Endothelial cell of umbilical vein (primary cell): ENCODE results near the gene SYNDIG1. TPM values are rescaled to one million over a fixed set of nuclear protein-coding genes. Genes with fewer than 3 reads are reported as not detected.

ENCODE experiments used
- BruUV-seq: library from RNA; stranded (reverse); fragments of 400-500 nt; replicated peaks from 2 replicates; lab custom pipeline; 2021; lab: Mats Ljungman, UMichigan
- CTCF ChIA-PET: fragments of 300-600, 350-600 bp; sonication (Branson Sonifier 250); formaldehyde crosslinking; loops from one replicate; lab custom pipeline; 2021; ENCODE audit warnings: antibody characterized with exemption, inconsistent platforms; lab: Charles Lee
- POLR2A ChIA-PET: fragments of 300-600, 350-600 bp; sonication (Branson Sonifier 250); formaldehyde crosslinking; loops from one replicate; lab custom pipeline; 2021; ENCODE audit warnings: antibody characterized with exemption, inconsistent platforms; lab: Charles Lee
- DNase-seq: peaks from one replicate; pipeline ENCODE4 v3.0.0-alpha.2; 2011; ENCODE audit warnings: low read depth, low spot score
- FAIRE-seq: peaks from 2 replicates; lab custom pipeline; 2011; peaks lifted over from hg19 to GRCh38; lab: Jason Lieb, UNC
- H2AFZ ChIP-seq: 2 replicates; pipeline ENCODE4 v1.6.0; 2012; ENCODE audit warnings: low read depth, low read length, control low read depth, inconsistent platforms
- H3K27ac ChIP-seq: 2 replicates; pipeline ENCODE4 v1.5.1; 2011; ENCODE audit warnings: low read depth, mild to moderate bottlenecking, control low read depth, low read length, moderate library complexity; ENCODE audit not compliant: insufficient read depth
- H3K27me3 ChIP-seq, 2 experiments: 2 replicates each; pipeline versions ENCODE4 v1.6.0 to v1.6.1; 2011; ENCODE audit warnings: low read length in 2 of 2, mixed read lengths in 1 of 2; ENCODE audit not compliant: control insufficient read depth in 2 of 2, insufficient read depth in 2 of 2
- H3K36me3 ChIP-seq, 2 experiments: 2 replicates in 1 of 2; 3 replicates in 1 of 2; pipeline ENCODE4 v1.5.1; 2011; ENCODE audit warnings: low read length in 2 of 2, mild to moderate bottlenecking in 1 of 2, moderate library complexity in 1 of 2; ENCODE audit not compliant: control insufficient read depth in 2 of 2, insufficient read depth in 2 of 2; ENCODE audit errors: extremely low read depth in 1 of 2
- H3K4me1 ChIP-seq: 3 replicates; pipeline ENCODE4 v1.5.1; 2011; ENCODE audit warnings: mild to moderate bottlenecking, low read length; ENCODE audit not compliant: control insufficient read depth, insufficient read depth; ENCODE audit errors: extremely low read depth
- H3K4me2 ChIP-seq: 2 replicates; pipeline ENCODE4 v1.6.1; 2011; ENCODE audit warnings: low read length, control low read depth, mixed read lengths; ENCODE audit not compliant: insufficient read depth
- H3K4me3 ChIP-seq, 3 experiments: fragments of 200-600 bp in 1 of 3; sonication (generic), shearing (Covaris generic) in 1 of 3; replicated peaks in 1 of 3; 2 replicates each; pipeline ENCODE4 v1.5.1; 2011 to 2016; ENCODE audit warnings: control low read depth in 3 of 3, low read length in 3 of 3, mild to moderate bottlenecking in 2 of 3, inconsistent platforms in 1 of 3, low read depth in 1 of 3, moderate library complexity in 1 of 3; ENCODE audit not compliant: insufficient read depth in 1 of 3
- H3K79me2 ChIP-seq: 2 replicates; pipeline ENCODE4 v1.6.0; 2012; ENCODE audit warnings: low read length, inconsistent platforms; ENCODE audit not compliant: control insufficient read depth, insufficient read depth
- H3K9ac ChIP-seq: replicated peaks from 2 replicates; pipeline ENCODE3; 2011; ENCODE audit warnings: low read length, control low read depth; ENCODE audit not compliant: insufficient read depth; ENCODE audit errors: extremely low read depth
- H3K9me1 ChIP-seq: replicated peaks from 3 replicates; pipeline ENCODE4 v1.6.0; 2011; ENCODE audit warnings: mild to moderate bottlenecking, low read length; ENCODE audit not compliant: control insufficient read depth, insufficient read depth; ENCODE audit errors: extremely low read depth
- H3K9me3 ChIP-seq: replicated peaks from 2 replicates; pipeline ENCODE4 v1.5.1; 2012; ENCODE audit warnings: low read length, inconsistent platforms; ENCODE audit not compliant: control insufficient read depth, insufficient read depth
- H4K20me1 ChIP-seq: replicated peaks from 2 replicates; pipeline ENCODE3; 2011; ENCODE audit warnings: mild to moderate bottlenecking, low read length; ENCODE audit not compliant: control insufficient read depth, insufficient read depth; ENCODE audit errors: extremely low read depth
- GATA2 ChIP-seq: IDR thresholded peaks from 2 replicates; pipeline ENCODE4 v1.7.0; 2011; ENCODE audit warnings: low read depth, mild to moderate bottlenecking, moderate library complexity, mixed read lengths, low read length; ENCODE audit not compliant: insufficient read length, insufficient read depth
- MYC ChIP-seq: IDR thresholded peaks from one replicate; pipeline ENCODE4 v1.6.1; 2011; ENCODE audit warnings: mild to moderate bottlenecking, low read depth, low read length
- dilution Hi-C: fragments of 300-500 bp; cut with MboI; formaldehyde crosslinking; loops from one replicate; pipeline ENCODE4 v1.15.0; 2019; ENCODE audit warnings: low sequenced_read_pairs; ENCODE audit not compliant: extremely low pct_ligation_motif_present
- intact Hi-C: fragments of 100-400 bp; cut with micrococcal nuclease; formaldehyde crosslinking; loops from one replicate; pipeline ENCODE4 v1.10.0; 2022
- polyA plus RNA-seq, 4 experiments: library from polyadenylated mRNA; depleted of rRNA in 3 of 4; stranded (reverse) in 3 of 4; unstranded in 1 of 4; fragments of >200 nt; gene quantifications; 2 replicates each; pipeline versions ENCODE4 v1.2.1 to v1.2.3, GENCODE V29; 2011 to 2012; ENCODE audit warnings: missing spikeins in 1 of 4
- total RNA-seq: library from RNA; stranded (reverse); gene quantifications from 2 replicates; pipeline ENCODE4 v1.2.3, GENCODE V29; 2021
- TF ChIP-seq, protein P1 (sequence below), 2 donors: IDR thresholded peaks; 1 replicate in 1 of 2; 2 replicates in 1 of 2; pipeline ENCODE4 v1.5.1; 2011; ENCODE audit warnings: low read length in 2 of 2, mild to moderate bottlenecking in 2 of 2, moderate library complexity in 2 of 2, control low read depth in 1 of 2, inconsistent platforms in 1 of 2, low read depth in 1 of 2; ENCODE audit not compliant: insufficient read depth in 1 of 2; ENCODE audit errors: extremely low read depth in 1 of 2
- TF ChIP-seq, protein P2 (sequence below): IDR thresholded peaks from 2 replicates; pipeline ENCODE4 v1.6.1; 2011; ENCODE audit not compliant: insufficient read depth, insufficient read length

The SYNDIG1 gene
- total and polyA plus RNA-seq, 2 donors (not counting 3 experiments of a cell fraction or from before 2014, with no cell fraction given): not detected

DNA sequence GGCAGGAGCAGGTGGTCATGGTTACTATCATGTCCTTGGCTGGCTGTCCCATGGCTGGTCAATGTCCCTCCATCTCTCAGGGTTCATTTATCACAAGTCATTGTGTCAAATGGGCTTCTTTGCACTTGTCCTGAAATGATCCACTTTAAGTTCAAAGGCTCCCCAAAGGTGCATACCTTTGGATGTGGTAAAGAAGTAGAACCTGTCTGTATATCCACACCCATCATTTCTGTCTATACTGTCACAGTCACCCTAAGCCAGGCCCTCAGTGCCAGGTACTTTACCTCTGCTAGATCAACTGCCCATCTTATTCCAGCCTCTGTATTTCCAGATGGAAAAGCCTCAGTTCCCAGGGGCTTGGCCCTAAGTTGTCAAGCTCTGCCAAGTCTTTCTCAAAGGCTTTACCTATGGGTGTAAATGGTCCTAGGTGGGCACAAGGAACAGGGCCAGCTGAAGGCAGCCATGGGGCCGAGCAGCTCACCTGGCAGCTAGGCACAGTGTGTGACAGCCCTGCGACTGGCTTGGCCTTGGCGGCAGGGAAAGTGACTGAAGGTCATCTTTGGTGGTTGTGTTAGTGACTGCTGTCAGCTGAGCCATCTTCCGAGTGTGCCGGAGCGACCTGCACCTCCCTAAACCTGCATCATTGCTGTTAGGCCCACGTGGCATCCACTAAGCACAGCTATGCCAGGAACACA, 198.4 kb downstream of the SYNDIG1 start:
- ChIA-PET CTCF (interaction anchor here (0.6 kb wide), 1 partner anchor 54 kb away, joined by 4 read pairs; no protein-coding TSS in a partner anchor), POLR2A (no interaction called here)
- intact Hi-C loops (no loop called here), dilution Hi-C loops (no loop called here)
- H4K20me1 ChIP-seq: no peaks in the 10 kb centered on the region
- DNase-seq (no peak), FAIRE-seq (no peak)
- BruUV-seq: no TSS peak
- no peak overlapping the region for H3K4me2 ChIP-seq
- no peaks in the 10 kb centered on the region for H3K27me3 ChIP-seq
- H3K36me3 ChIP-seq: no peaks in the 10 kb centered on the region
- no peak overlapping the region for H3K4me3 ChIP-seq
- H3K9me1 ChIP-seq: no peaks in the 10 kb centered on the region
- H3K9me3 ChIP-seq: peaks cover 7% of the 10 kb centered on the region
- H2AFZ ChIP-seq: no peak overlapping the region
- H3K4me1 ChIP-seq: no peaks in the 10 kb centered on the region
- no peak overlapping the region for H3K27ac ChIP-seq
- no peak overlapping the region for H3K9ac ChIP-seq
- TF ChIP-seq GATA2: no peak
- TF ChIP-seq MYC: no peak
- TF ChIP-seq, protein P1, sequence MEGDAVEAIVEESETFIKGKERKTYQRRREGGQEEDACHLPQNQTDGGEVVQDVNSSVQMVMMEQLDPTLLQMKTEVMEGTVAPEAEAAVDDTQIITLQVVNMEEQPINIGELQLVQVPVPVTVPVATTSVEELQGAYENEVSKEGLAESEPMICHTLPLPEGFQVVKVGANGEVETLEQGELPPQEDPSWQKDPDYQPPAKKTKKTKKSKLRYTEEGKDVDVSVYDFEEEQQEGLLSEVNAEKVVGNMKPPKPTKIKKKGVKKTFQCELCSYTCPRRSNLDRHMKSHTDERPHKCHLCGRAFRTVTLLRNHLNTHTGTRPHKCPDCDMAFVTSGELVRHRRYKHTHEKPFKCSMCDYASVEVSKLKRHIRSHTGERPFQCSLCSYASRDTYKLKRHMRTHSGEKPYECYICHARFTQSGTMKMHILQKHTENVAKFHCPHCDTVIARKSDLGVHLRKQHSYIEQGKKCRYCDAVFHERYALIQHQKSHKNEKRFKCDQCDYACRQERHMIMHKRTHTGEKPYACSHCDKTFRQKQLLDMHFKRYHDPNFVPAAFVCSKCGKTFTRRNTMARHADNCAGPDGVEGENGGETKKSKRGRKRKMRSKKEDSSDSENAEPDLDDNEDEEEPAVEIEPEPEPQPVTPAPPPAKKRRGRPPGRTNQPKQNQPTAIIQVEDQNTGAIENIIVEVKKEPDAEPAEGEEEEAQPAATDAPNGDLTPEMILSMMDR (IDR thresholded peaks at IDR 0.05; ENCODE audit: extremely low read depth in 1 of 2, insufficient read depth in 1 of 2, low read depth in 1 of 2, low read length in 2 of 2): no peak
- H3K79me2 ChIP-seq: no peaks in the 10 kb centered on the region

DNA sequence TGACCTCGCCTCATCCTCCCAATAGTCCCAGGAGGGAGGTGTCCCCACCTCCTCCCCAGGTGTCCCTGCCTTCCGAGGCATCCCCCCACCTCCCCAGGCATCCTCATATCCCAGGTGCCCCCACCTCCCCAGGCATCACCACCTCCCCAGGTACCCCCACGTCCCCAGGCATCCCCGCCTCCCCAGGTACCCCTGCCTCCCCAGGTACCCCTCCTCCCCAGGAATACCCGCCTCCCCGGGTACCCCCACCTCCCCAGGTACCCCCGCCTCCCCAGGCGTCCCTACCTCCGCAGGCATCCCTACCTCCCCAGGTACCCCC, 198.9 kb downstream of the SYNDIG1 start:
- BruUV-seq: no TSS peak
- Histone ChIP-seq H3K27me3 (no peaks in the 10 kb centered on the region), H3K27ac (no peak overlapping the region), H3K79me2 (no peaks in the 10 kb centered on the region), H3K9ac (no peak overlapping the region), H3K36me3 (no peaks in the 10 kb centered on the region), H4K20me1 (no peaks in the 10 kb centered on the region), H3K4me2 (no peak overlapping the region), H3K9me3 (peaks cover 9% of the 10 kb centered on the region), H3K4me3 (no peak overlapping the region), H3K9me1 (no peaks in the 10 kb centered on the region), H2AFZ (no peak overlapping the region), H3K4me1 (no peaks in the 10 kb centered on the region)
- POLR2A ChIA-PET: no interaction called here
- no peak for DNase-seq
- intact Hi-C loops (no loop called here), dilution Hi-C loops (no loop called here)
- CTCF ChIA-PET: no interaction called here
- no peak for FAIRE-seq
- TF ChIP-seq, protein P2, sequence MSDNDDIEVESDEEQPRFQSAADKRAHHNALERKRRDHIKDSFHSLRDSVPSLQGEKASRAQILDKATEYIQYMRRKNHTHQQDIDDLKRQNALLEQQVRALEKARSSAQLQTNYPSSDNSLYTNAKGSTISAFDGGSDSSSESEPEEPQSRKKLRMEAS: no peak
- TF ChIP-seq, protein P1 (IDR thresholded peaks at IDR 0.05; ENCODE audit: extremely low read depth in 1 of 2, insufficient read depth in 1 of 2, low read depth in 1 of 2, low read length in 2 of 2): no peak
- TF ChIP-seq MYC: no peak
